Nephron (organoid): ENCODE results near the gene SMIM5.

ENCODE experiments used
- H3K27ac Mint-ChIP-seq, 3 experiments: 2 replicates each; pipeline ENCODE4 v1.8.0; 2020; ENCODE audit warnings: mixed read lengths in 3 of 3, mild to moderate bottlenecking in 2 of 3, moderate library complexity in 1 of 3
- H3K27me3 Mint-ChIP-seq: 2 replicates; pipeline ENCODE4 v1.8.0; 2021; ENCODE audit warnings: low read depth, mild to moderate bottlenecking, moderate library complexity, mixed read lengths
- H3K36me3 Mint-ChIP-seq: 2 replicates; pipeline ENCODE4 v1.8.0; 2020; ENCODE audit warnings: low read depth, mixed read lengths
- H3K4me1 Mint-ChIP-seq: 2 replicates; pipeline ENCODE4 v1.8.0; 2020; ENCODE audit warnings: mixed read lengths
- H3K4me3 Mint-ChIP-seq, 3 experiments: 2 replicates each; pipeline ENCODE4 v1.8.0; 2020; ENCODE audit warnings: mild to moderate bottlenecking in 3 of 3, mixed read lengths in 3 of 3, moderate library complexity in 2 of 3
- H3K9me3 Mint-ChIP-seq: 2 replicates; pipeline ENCODE4 v1.8.0; 2020; ENCODE audit warnings: mixed read lengths
- TF ChIP-seq, protein P1 (sequence below), 3 experiments: fragments of 200-600 bp; sonication (generic); IDR thresholded peaks; one replicate each; pipeline ENCODE4 v1.5.0; 2021; ENCODE audit warnings: antibody characterized with exemption in 3 of 3; ENCODE audit not compliant: unreplicated experiment in 3 of 3

Gene SMIM5

DNA sequence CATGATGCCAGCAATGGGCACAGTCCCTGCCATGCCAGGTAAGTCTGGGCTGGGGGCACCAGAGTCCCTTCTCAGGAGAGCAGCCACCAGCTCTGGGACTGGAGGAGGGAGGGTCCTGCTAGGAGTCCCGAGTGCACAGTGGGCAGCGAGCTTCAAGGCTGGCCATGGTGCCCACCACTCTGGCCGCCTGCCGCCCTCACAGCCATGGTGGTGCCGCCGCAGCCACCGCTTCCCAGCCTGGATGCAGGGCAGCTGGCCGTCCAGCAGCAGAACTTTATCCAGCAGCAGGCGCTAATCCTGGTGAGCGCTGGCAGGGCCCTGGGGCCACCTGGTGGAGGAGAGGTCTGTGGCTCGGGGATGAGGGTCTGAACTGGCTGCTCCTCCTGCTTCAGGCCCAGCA is 17.9 kb upstream of the SMIM5 start:
- H3K9me3 Mint-ChIP-seq, result no peaks in the 10 kb centered on the region

DNA sequence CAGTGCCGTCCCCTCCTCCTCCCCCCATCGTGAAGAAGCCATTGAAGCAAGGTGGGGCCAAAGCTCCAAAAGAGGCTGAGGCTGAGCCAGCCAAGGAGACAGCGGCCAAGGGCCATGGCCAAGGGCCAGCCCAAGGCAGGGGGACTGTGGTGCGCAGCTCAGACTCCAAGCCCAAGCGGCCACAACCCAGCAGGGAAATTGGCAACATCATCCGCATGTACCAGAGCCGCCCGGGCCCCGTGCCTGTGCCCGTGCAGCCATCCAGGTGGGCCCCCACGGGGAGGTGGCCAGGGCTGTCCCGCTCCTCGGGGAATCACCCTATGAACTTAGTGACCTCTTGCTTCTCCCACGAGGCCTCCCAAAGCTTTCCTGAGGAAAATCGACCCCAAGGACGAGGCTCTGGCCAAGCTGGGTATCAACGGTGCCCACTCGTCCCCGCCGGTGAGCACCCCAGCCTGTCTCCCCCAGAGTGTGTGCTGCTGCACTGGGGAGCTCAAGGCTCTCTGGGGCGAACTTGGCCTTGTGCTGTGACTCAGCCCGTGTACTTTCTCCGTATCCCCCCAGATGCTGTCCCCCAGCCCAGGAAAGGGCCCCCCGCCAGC is 16.6 kb upstream of the SMIM5 start:
- H3K36me3 Mint-ChIP-seq, result no peaks in the 10 kb centered on the region
- H3K4me3 Mint-ChIP-seq, result no peak overlapping the region
- TF ChIP-seq, protein P1, sequence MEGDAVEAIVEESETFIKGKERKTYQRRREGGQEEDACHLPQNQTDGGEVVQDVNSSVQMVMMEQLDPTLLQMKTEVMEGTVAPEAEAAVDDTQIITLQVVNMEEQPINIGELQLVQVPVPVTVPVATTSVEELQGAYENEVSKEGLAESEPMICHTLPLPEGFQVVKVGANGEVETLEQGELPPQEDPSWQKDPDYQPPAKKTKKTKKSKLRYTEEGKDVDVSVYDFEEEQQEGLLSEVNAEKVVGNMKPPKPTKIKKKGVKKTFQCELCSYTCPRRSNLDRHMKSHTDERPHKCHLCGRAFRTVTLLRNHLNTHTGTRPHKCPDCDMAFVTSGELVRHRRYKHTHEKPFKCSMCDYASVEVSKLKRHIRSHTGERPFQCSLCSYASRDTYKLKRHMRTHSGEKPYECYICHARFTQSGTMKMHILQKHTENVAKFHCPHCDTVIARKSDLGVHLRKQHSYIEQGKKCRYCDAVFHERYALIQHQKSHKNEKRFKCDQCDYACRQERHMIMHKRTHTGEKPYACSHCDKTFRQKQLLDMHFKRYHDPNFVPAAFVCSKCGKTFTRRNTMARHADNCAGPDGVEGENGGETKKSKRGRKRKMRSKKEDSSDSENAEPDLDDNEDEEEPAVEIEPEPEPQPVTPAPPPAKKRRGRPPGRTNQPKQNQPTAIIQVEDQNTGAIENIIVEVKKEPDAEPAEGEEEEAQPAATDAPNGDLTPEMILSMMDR (IDR thresholded peaks at IDR 0.05; ENCODE audit: unreplicated experiment in 3 of 3), result no peak
- H3K27ac Mint-ChIP-seq, result no peak overlapping the region
- peaks cover 3% of the 10 kb centered on the region for H3K27me3 Mint-ChIP-seq
- H3K9me3 Mint-ChIP-seq, result no peaks in the 10 kb centered on the region
- no peaks in the 10 kb centered on the region for H3K4me1 Mint-ChIP-seq

More for the DNA sequence above, 17.9 kb upstream of the SMIM5 start:
- no peaks in the 10 kb centered on the region for H3K4me1 Mint-ChIP-seq
- TF ChIP-seq, protein P1 (IDR thresholded peaks at IDR 0.05; ENCODE audit: unreplicated experiment in 3 of 3), result no peak
- H3K36me3 Mint-ChIP-seq, result no peaks in the 10 kb centered on the region
- no peak overlapping the region for H3K4me3 Mint-ChIP-seq
- H3K27me3 Mint-ChIP-seq, result peaks cover 3% of the 10 kb centered on the region
- no peak overlapping the region for H3K27ac Mint-ChIP-seq

DNA sequence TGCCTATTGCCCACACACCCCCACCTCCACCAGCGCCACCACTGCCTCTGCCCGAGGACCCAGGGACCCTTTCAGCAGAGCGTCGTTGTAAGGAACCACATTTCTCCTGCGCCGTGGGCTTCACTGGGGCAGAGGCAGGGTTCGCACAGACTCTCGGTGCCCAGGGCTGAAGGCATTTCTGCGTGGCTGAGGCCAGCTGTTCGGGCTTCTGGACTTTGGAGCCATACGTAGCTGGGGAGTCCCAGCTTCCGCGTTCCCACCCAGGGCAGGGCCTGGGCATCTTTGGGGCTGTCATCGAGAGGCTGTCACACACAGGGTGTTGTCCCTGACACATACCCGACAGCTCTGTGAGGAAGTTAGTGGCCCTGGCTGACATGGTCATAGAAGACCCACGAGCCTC is 16.0 kb upstream of the SMIM5 start:
- H3K27me3 Mint-ChIP-seq, result peaks cover 3% of the 10 kb centered on the region
- TF ChIP-seq, protein P1 (IDR thresholded peaks at IDR 0.05; ENCODE audit: unreplicated experiment in 3 of 3), result no peak
- H3K27ac Mint-ChIP-seq, result no peak overlapping the region
- no peaks in the 10 kb centered on the region for H3K9me3 Mint-ChIP-seq
- H3K36me3 Mint-ChIP-seq, result no peaks in the 10 kb centered on the region
- peaks cover 4% of the 10 kb centered on the region for H3K4me1 Mint-ChIP-seq
- H3K4me3 Mint-ChIP-seq, result no peak overlapping the region

DNA sequence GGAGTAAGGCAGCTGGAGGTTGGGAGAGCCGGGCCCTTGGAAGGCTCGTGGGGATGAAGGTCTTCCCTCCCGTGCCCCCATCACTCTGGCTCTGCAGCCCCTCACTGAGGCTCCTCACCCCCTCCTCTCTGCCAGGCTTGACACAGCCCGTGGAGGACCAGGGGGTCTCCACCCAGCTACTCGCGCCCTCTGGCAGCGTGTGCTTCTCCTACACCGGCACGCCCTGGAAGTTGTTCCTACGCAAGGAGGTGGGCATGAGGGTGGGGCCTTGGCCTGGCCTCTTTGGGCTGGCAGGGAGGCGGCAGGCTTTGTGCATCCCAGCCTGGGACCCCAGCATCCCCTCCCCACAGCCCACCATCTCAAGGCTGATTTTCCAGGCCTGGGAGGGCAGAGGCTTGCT is 15.6 kb upstream of the SMIM5 start:
- TF ChIP-seq, protein P1 (IDR thresholded peaks at IDR 0.05; ENCODE audit: unreplicated experiment in 3 of 3), result no peak
- no peak overlapping the region for H3K27ac Mint-ChIP-seq

DNA sequence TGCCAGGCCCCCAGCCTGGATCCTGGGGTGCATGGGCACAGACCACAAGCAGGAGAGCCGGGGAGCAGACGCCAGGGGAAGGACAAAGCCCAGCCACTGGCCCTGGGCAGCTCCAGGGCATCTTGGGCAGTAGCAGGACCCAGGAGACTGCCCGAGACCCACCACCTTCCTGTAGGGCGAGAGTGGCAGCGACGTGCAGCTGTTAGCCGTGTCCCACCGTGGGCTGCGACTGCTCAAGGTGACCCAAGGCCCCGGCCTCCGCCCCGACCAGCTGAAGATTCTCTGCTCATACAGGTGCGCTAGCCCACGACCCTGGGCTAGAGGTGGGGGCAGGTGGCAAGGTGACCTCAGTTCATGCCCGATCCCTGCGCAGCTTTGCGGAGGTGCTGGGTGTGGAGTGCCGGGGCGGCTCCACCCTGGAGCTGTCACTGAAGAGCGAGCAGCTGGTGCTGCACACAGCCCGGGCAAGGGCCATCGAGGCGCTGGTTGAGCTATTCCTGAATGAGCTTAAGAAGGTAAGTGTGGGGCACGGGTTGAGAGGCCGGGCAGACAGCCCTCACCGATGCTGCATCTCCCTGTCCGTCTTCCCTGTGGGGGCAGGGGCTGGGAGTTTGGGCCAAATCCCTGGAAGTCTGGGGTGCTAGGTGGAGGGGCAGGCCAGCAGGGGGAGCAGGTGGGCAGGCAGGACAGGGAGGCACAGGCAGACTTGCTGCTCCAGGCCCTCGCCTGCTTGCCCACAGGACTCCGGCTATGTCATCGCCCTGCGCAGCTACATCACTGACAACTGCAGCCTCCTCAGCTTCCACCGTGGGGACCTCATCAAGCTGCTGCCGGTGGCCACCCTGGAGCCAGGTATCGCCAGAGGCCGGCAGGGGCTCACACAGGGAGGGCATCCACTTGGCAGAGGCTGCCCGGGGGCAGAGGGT is 13.5 kb upstream of the SMIM5 start:
- H3K4me1 Mint-ChIP-seq, result peaks cover 10% of the 10 kb centered on the region
- H3K36me3 Mint-ChIP-seq, result no peaks in the 10 kb centered on the region
- TF ChIP-seq, protein P1 (IDR thresholded peaks at IDR 0.05; ENCODE audit: unreplicated experiment in 3 of 3), result peak; percentile 32 to 50 (median 37)
- H3K27ac Mint-ChIP-seq, result no peak overlapping the region
- H3K27me3 Mint-ChIP-seq, result no peaks in the 10 kb centered on the region
- H3K9me3 Mint-ChIP-seq, result no peaks in the 10 kb centered on the region
- H3K4me3 Mint-ChIP-seq, result no peak overlapping the region

More for the DNA sequence above, 15.6 kb upstream of the SMIM5 start:
- Mint-ChIP-seq H3K27me3 (peaks cover 3% of the 10 kb centered on the region), H3K4me1 (peaks cover 9% of the 10 kb centered on the region), H3K9me3 (no peaks in the 10 kb centered on the region), H3K4me3 (no peak overlapping the region), H3K36me3 (no peaks in the 10 kb centered on the region)
